ENCODE results near the gene EPB41L4B.

EPB41L4B gene

DNA sequence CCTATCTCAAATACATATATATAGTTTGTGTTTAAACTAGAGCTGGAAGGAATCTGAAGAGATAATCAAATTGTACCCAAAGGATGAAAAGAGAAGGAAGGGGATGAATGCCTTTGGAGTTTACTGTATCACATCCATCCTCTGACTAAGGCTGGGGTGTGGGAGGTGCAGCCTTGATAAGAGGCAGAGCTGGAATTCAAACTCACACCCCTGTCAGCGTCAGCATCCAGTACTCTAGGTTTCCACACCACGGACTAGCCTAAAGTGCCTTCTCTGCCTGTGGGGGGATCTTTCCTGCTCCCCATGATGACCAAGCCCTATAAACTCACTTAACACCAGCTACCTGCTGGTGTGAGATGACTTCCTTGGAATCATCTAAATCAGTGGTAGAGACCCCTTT lies 48.1 kb downstream of the EPB41L4B start:
- H3K9me3 ChIP-seq (ENCODE audit: control insufficient read depth, low read length): no peaks in the 10 kb centered on the region

DNA sequence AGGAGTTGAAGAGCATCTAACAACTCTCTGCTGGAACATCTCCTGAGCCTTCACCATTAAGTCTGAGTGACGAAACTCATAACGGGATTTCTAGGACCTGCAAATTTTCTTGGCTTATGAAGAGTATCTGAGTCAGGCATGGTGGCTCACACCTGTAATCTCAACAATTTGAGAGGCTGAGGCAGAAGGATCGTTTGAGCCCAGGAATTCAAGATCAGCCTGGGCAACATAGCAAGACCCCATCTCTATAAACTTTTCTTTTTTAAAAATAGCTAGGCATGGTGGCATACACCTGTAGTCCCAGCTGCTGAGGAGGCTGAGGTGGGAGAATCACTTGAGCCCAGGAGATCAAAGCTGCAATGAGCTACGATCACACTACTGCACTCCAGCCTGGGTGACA lies 48.8 kb downstream of the EPB41L4B start:
- Histone ChIP-seq H3K27ac (ENCODE audit: low read length, poor library complexity, severe bottlenecking) (no peak overlapping the region), H3K4me2 (ENCODE audit: low read length, poor library complexity, severe bottlenecking) (no peak overlapping the region), H3K9ac (ENCODE audit: low read length) (no peak overlapping the region), H2BK120ac (ENCODE audit: low read depth, low read length) (no peak overlapping the region), H3K18ac (ENCODE audit: low read depth in 1 of 2, low read length in 2 of 2) (no peak overlapping the region), H3K4me3 (ENCODE audit: insufficient read depth in 1 of 2, low read depth in 1 of 2, low read length in 2 of 2) (no peak overlapping the region), H3K9me3 (ENCODE audit: control insufficient read depth, low read length) (peaks cover 4% of the 10 kb centered on the region), H2BK12ac (ENCODE audit: low read length in 2 of 2) (no peak overlapping the region), H3K4me1 (ENCODE audit: control insufficient read depth, insufficient read depth, low read depth, low read length) (no peaks in the 10 kb centered on the region), H3K23ac (ENCODE audit: low read length in 2 of 2) (no peak overlapping the region), H2AFZ (ENCODE audit: low read depth, low read length) (no peak overlapping the region), H4K8ac (ENCODE audit: low read length) (no peak overlapping the region), H3K4ac (ENCODE audit: low read depth in 1 of 2, low read length in 2 of 2) (no peak overlapping the region), H4K91ac (ENCODE audit: low read length) (no peak overlapping the region), H2BK5ac (ENCODE audit: low read depth, low read length, poor library complexity, severe bottlenecking) (no peak overlapping the region), H3K14ac (ENCODE audit: low read length in 2 of 2) (no peak overlapping the region), H3K36me3 (ENCODE audit: control insufficient read depth in 1 of 2, insufficient read depth in 2 of 2, low read depth in 1 of 2, low read length in 2 of 2) (no peaks in the 10 kb centered on the region), H2BK15ac (ENCODE audit: low read depth, poor library complexity, severe bottlenecking) (no peak overlapping the region), H2AK5ac (ENCODE audit: low read length, severe bottlenecking) (no peak overlapping the region), H3K79me1 (replicated peaks; ENCODE audit: low read length, poor library complexity, severe bottlenecking) (no peaks in the 10 kb centered on the region), H3K27me3 (ENCODE audit: control insufficient read depth in 1 of 2, insufficient read depth in 1 of 2, low read length in 2 of 2) (peaks cover 0 to 36% of the 10 kb centered on the region in 2 experiments)
- WGBS: 91% methylated on average over 3 of the region's 4 CpGs
- no peak for DNase-seq

More for the DNA sequence above, 48.1 kb downstream of the EPB41L4B start:
- Histone ChIP-seq H3K27ac (ENCODE audit: low read length, poor library complexity, severe bottlenecking) (no peak overlapping the region), H3K18ac (ENCODE audit: low read depth in 1 of 2, low read length in 2 of 2) (no peak overlapping the region), H3K9ac (ENCODE audit: low read length) (no peak overlapping the region), H3K14ac (ENCODE audit: low read length in 2 of 2) (no peak overlapping the region), H3K23ac (ENCODE audit: low read length in 2 of 2) (no peak overlapping the region), H3K4me3 (ENCODE audit: insufficient read depth in 1 of 2, low read depth in 1 of 2, low read length in 2 of 2) (no peak overlapping the region), H4K91ac (ENCODE audit: low read length) (no peak overlapping the region), H4K8ac (ENCODE audit: low read length) (no peak overlapping the region), H3K4ac (ENCODE audit: low read depth in 1 of 2, low read length in 2 of 2) (no peak overlapping the region), H2AK5ac (ENCODE audit: low read length, severe bottlenecking) (no peak overlapping the region), H3K4me1 (ENCODE audit: control insufficient read depth, insufficient read depth, low read depth, low read length) (no peaks in the 10 kb centered on the region), H2AFZ (ENCODE audit: low read depth, low read length) (no peak overlapping the region), H2BK5ac (ENCODE audit: low read depth, low read length, poor library complexity, severe bottlenecking) (no peak overlapping the region), H3K4me2 (ENCODE audit: low read length, poor library complexity, severe bottlenecking) (no peak overlapping the region), H2BK15ac (ENCODE audit: low read depth, poor library complexity, severe bottlenecking) (no peak overlapping the region), H2BK12ac (ENCODE audit: low read length in 2 of 2) (no peak overlapping the region), H3K36me3 (ENCODE audit: control insufficient read depth in 1 of 2, insufficient read depth in 2 of 2, low read depth in 1 of 2, low read length in 2 of 2) (no peaks in the 10 kb centered on the region), H2BK120ac (ENCODE audit: low read depth, low read length) (no peak overlapping the region), H3K79me1 (replicated peaks; ENCODE audit: low read length, poor library complexity, severe bottlenecking) (no peaks in the 10 kb centered on the region), H3K27me3 (ENCODE audit: control insufficient read depth in 1 of 2, insufficient read depth in 1 of 2, low read length in 2 of 2) (peaks cover 0 to 42% of the 10 kb centered on the region in 2 experiments)
- DNase-seq: no peak
- WGBS: 92% methylated on average over 2 of the region's 2 CpGs

DNA sequence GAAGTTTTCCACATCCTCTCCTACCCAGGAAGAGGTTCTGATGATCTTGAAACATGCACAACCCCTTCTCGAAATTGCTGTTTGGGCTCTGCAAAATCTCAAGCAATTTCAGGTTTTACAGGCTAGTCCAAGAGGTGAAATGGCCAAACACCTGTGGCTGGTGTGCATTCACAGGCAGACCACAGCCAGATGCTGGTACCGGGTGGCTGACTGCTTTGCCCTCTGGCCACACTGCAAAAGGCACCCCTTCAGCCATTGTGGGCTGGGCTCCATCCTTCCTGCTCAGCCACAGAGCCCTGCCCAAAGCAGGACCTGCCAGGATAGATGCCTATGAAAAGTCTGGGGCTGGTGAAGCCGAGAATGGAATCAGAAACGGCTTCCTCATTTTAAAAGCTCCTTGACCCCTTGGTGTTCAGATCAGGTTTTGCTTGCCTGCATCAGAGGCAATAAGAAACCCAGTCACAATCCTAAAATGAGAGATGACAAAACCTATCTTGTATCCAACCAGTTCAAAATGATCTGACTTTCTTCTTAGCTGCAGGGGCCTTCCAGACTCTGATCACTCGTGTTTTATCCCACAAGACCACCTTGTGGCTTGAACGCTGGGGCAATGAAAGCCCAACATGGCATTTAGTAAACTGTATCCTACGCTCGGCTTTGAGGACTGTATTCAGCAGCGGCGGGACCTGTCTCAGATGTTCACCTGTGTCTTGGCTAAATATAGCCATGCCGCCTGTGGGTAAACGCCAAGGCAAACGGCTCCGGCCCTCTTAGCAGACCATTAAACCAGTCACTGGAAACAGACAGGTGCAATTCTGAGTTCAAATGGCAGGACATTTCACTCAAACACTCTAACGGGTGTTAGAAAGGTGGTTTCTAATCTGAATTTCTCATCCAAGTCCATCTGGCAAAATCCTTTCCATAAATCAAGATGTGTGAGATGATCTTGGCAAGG lies 49.6 kb downstream of the EPB41L4B start:
- H3K9me3 ChIP-seq (ENCODE audit: control insufficient read depth, low read length): peaks cover 4% of the 10 kb centered on the region
- WGBS: 89% methylated on average over 15 of the region's 15 CpGs
- no peak overlapping the region for H3K4me2 ChIP-seq (ENCODE audit: low read length, poor library complexity, severe bottlenecking)
- H3K27me3 ChIP-seq (ENCODE audit: control insufficient read depth in 1 of 2, insufficient read depth in 1 of 2, low read length in 2 of 2): peaks cover 0 to 31% of the 10 kb centered on the region in 2 experiments
- H3K79me1 ChIP-seq (replicated peaks; ENCODE audit: low read length, poor library complexity, severe bottlenecking): no peaks in the 10 kb centered on the region
- H2BK5ac ChIP-seq (ENCODE audit: low read depth, low read length, poor library complexity, severe bottlenecking): no peak overlapping the region
- H3K36me3 ChIP-seq (ENCODE audit: control insufficient read depth in 1 of 2, insufficient read depth in 2 of 2, low read depth in 1 of 2, low read length in 2 of 2): no peaks in the 10 kb centered on the region
- no peak overlapping the region for H2BK12ac ChIP-seq (ENCODE audit: low read length in 2 of 2)
- no peak overlapping the region for H3K23ac ChIP-seq (ENCODE audit: low read length in 2 of 2)
- no peak overlapping the region for H2AK5ac ChIP-seq (ENCODE audit: low read length, severe bottlenecking)
- no peak overlapping the region for H3K4me3 ChIP-seq (ENCODE audit: insufficient read depth in 1 of 2, low read depth in 1 of 2, low read length in 2 of 2)
- no peak overlapping the region for H2AFZ ChIP-seq (ENCODE audit: low read depth, low read length)
- H3K4ac ChIP-seq (ENCODE audit: low read depth in 1 of 2, low read length in 2 of 2): no peak overlapping the region
- H4K91ac ChIP-seq (ENCODE audit: low read length): no peak overlapping the region
- no peaks in the 10 kb centered on the region for H3K4me1 ChIP-seq (ENCODE audit: control insufficient read depth, insufficient read depth, low read depth, low read length)
- no peak for DNase-seq
- H2BK120ac ChIP-seq (ENCODE audit: low read depth, low read length): no peak overlapping the region
- no peak overlapping the region for H2BK15ac ChIP-seq (ENCODE audit: low read depth, poor library complexity, severe bottlenecking)
- no peak overlapping the region for H3K14ac ChIP-seq (ENCODE audit: low read length in 2 of 2)
- no peak overlapping the region for H3K27ac ChIP-seq (ENCODE audit: low read length, poor library complexity, severe bottlenecking)
- H3K18ac ChIP-seq (ENCODE audit: low read depth in 1 of 2, low read length in 2 of 2): no peak overlapping the region
- no peak overlapping the region for H4K8ac ChIP-seq (ENCODE audit: low read length)
- no peak overlapping the region for H3K9ac ChIP-seq (ENCODE audit: low read length)

DNA sequence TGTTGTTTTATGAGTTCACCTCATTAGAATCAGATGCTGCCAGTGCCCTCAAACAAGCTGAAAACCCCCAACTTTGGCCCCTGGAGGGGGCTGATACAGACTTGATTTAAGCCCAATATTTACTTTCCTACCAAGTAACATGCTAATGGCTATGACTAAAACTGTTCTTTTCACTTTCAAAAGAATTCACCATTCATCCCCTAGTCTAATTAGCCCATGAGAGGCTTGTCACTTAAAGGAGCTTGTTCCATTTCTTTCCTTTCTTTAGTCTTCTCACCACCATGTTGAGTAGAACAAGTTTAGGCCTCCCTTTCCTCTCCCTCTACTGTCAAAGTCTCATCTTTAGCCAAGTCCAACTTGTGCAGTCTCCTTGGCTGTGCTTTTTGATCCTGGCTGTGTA lies 50.4 kb downstream of the EPB41L4B start:
- H3K4ac ChIP-seq (ENCODE audit: low read depth in 1 of 2, low read length in 2 of 2): no peak overlapping the region
- no peak overlapping the region for H2BK5ac ChIP-seq (ENCODE audit: low read depth, low read length, poor library complexity, severe bottlenecking)
- H3K4me2 ChIP-seq (ENCODE audit: low read length, poor library complexity, severe bottlenecking): no peak overlapping the region
- no peak overlapping the region for H2BK15ac ChIP-seq (ENCODE audit: low read depth, poor library complexity, severe bottlenecking)
- H3K14ac ChIP-seq (ENCODE audit: low read length in 2 of 2): no peak overlapping the region
- H3K4me3 ChIP-seq (ENCODE audit: insufficient read depth in 1 of 2, low read depth in 1 of 2, low read length in 2 of 2): no peak overlapping the region
- H3K36me3 ChIP-seq (ENCODE audit: control insufficient read depth in 1 of 2, insufficient read depth in 2 of 2, low read depth in 1 of 2, low read length in 2 of 2): no peaks in the 10 kb centered on the region
- no peak overlapping the region for H3K9ac ChIP-seq (ENCODE audit: low read length)
- H2AK5ac ChIP-seq (ENCODE audit: low read length, severe bottlenecking): no peak overlapping the region
- H2BK120ac ChIP-seq (ENCODE audit: low read depth, low read length): no peak overlapping the region
- H4K91ac ChIP-seq (ENCODE audit: low read length): no peak overlapping the region
- no peak for DNase-seq
- H2AFZ ChIP-seq (ENCODE audit: low read depth, low read length): no peak overlapping the region
- no peaks in the 10 kb centered on the region for H3K79me1 ChIP-seq (replicated peaks; ENCODE audit: low read length, poor library complexity, severe bottlenecking)
- H3K27ac ChIP-seq (ENCODE audit: low read length, poor library complexity, severe bottlenecking): no peak overlapping the region
- H3K9me3 ChIP-seq (ENCODE audit: control insufficient read depth, low read length): peaks cover 4% of the 10 kb centered on the region
- no peak overlapping the region for H4K8ac ChIP-seq (ENCODE audit: low read length)
- no peak overlapping the region for H2BK12ac ChIP-seq (ENCODE audit: low read length in 2 of 2)
- peaks cover 0 to 36% of the 10 kb centered on the region in 2 experiments for H3K27me3 ChIP-seq (ENCODE audit: control insufficient read depth in 1 of 2, insufficient read depth in 1 of 2, low read length in 2 of 2)
- no peaks in the 10 kb centered on the region for H3K4me1 ChIP-seq (ENCODE audit: control insufficient read depth, insufficient read depth, low read depth, low read length)
- no peak overlapping the region for H3K18ac ChIP-seq (ENCODE audit: low read depth in 1 of 2, low read length in 2 of 2)
- no peak overlapping the region for H3K23ac ChIP-seq (ENCODE audit: low read length in 2 of 2)

Data from mesenchymal stem cell (in vitro differentiated cells and primary cell).